ENCODE measurements around the gene ZFAND5. TPM values are rescaled to one million over a fixed set of nuclear protein-coding genes. Genes with fewer than 3 reads are reported as not detected.

ZFAND5 gene
- total RNA-seq, 1 donor from 2014 or later, result 183 TPM

- peak overlapping the region; percentile 61 for H3K27ac ChIP-seq (replicated peaks)
- H3K4me3 ChIP-seq, result peak overlapping the region; percentile 53
- H3K4me1 ChIP-seq, result peaks cover 19% of the 10 kb centered on the region
- H3K36me3 ChIP-seq, result no peaks in the 10 kb centered on the region
- H3K27me3 ChIP-seq (ENCODE audit: low read depth), result no peaks in the 10 kb centered on the region
- TF ChIP-seq CTCF (IDR thresholded peaks at IDR 0.05; ENCODE audit: borderline replicate concordance), result no peak
- H3K9me3 ChIP-seq (replicated peaks), result no peaks in the 10 kb centered on the region
- peak; percentile 43 for DNase-seq
- intact Hi-C loops (cut with micrococcal nuclease), result no loop called here
These were observed 49.9 kb downstream of the ZFAND5 start for GRCh38 chr9:72315089-72315509.

GRCh38 chr9:72313507-72313906 lies 51.5 kb downstream of the ZFAND5 start:
- peaks cover 19% of the 10 kb centered on the region for H3K4me1 ChIP-seq
- no peaks in the 10 kb centered on the region for H3K9me3 ChIP-seq (replicated peaks)
- no peak overlapping the region for H3K4me3 ChIP-seq
- H3K27me3 ChIP-seq (ENCODE audit: low read depth), result no peaks in the 10 kb centered on the region
- intact Hi-C loops (cut with micrococcal nuclease), result no loop called here
- DNase-seq, result no peak
- no peak for TF ChIP-seq CTCF (IDR thresholded peaks at IDR 0.05; ENCODE audit: borderline replicate concordance)
- no peak overlapping the region for H3K27ac ChIP-seq (replicated peaks)
- H3K36me3 ChIP-seq, result no peaks in the 10 kb centered on the region

GRCh38 chr9:72312386-72312987 lies 52.5 kb downstream of the ZFAND5 start:
- Histone ChIP-seq H3K27ac (replicated peaks) (no peak overlapping the region), H3K9me3 (replicated peaks) (no peaks in the 10 kb centered on the region), H3K27me3 (ENCODE audit: low read depth) (no peaks in the 10 kb centered on the region), H3K4me1 (peaks cover 19% of the 10 kb centered on the region), H3K36me3 (no peaks in the 10 kb centered on the region), H3K4me3 (no peak overlapping the region)
- DNase-seq, result no peak
- intact Hi-C loops (cut with micrococcal nuclease), result no loop called here
- no peak for TF ChIP-seq CTCF (IDR thresholded peaks at IDR 0.05; ENCODE audit: borderline replicate concordance)

GRCh38 chr9:72309364-72310133 lies 55.5 kb downstream of the ZFAND5 start:
- DNase-seq, result no peak
- Histone ChIP-seq H3K27ac (replicated peaks) (no peak overlapping the region), H3K36me3 (no peaks in the 10 kb centered on the region), H3K4me1 (peaks cover 18% of the 10 kb centered on the region), H3K27me3 (ENCODE audit: low read depth) (no peaks in the 10 kb centered on the region), H3K9me3 (replicated peaks) (no peaks in the 10 kb centered on the region), H3K4me3 (no peak overlapping the region)
- TF ChIP-seq CTCF (IDR thresholded peaks at IDR 0.05; ENCODE audit: borderline replicate concordance), result no peak
- intact Hi-C loops (cut with micrococcal nuclease), result no loop called here

- H3K27ac ChIP-seq (replicated peaks), result no peak overlapping the region
- H3K4me3 ChIP-seq, result no peak overlapping the region
- intact Hi-C loops (cut with micrococcal nuclease), result no loop called here
- no peaks in the 10 kb centered on the region for H3K9me3 ChIP-seq (replicated peaks)
- no peak for TF ChIP-seq CTCF (IDR thresholded peaks at IDR 0.05; ENCODE audit: borderline replicate concordance)
- no peaks in the 10 kb centered on the region for H3K36me3 ChIP-seq
- no peak for DNase-seq
- peaks cover 19% of the 10 kb centered on the region for H3K4me1 ChIP-seq
- H3K27me3 ChIP-seq (ENCODE audit: low read depth), result no peaks in the 10 kb centered on the region
These were observed 58.2 kb downstream of the ZFAND5 start for GRCh38 chr9:72306761-72307160.

Data from left ventricle myocardium inferior (tissue), 1 donor.